Pancreas (tissue), 10 donors: Measurements from ENCODE around the gene TBC1D22B. TPM values are rescaled to one million over a fixed set of nuclear protein-coding genes. Genes with fewer than 3 reads are reported as not detected.

Experiments used
- ATAC-seq, 4 donors: fragments of 200-7000 bp; cut with Tn5 transposase; one replicate each; pipeline versions ENCODE4 v1.8.0 to v1.9.1; 2020; ENCODE audit warnings: mild to moderate bottlenecking in 4 of 4, moderate library complexity in 4 of 4
- DNase-seq, 6 donors: peaks; one replicate each; pipeline ENCODE4 v3.0.0-alpha.2; 2020
- FAIRE-seq: peaks from 2 replicates; lab custom pipeline; 2012; peaks lifted over from hg19 to GRCh38; lab: Jason Lieb, UNC
- H3K27ac ChIP-seq, 4 donors: fragments of 200-600 bp; sonication (generic); 1 replicate in 3 of 4; 2 replicates in 1 of 4; pipeline versions ENCODE4 v1.5.0 to v1.8.0; 2020
- H3K27me3 ChIP-seq, 4 donors: fragments of 200-600 bp; one replicate each; pipeline ENCODE4 v1.8.0; 2021
- H3K36me3 ChIP-seq, 3 donors: fragments of 200-600 bp; sonication (generic) in 1 of 3; one replicate each; pipeline versions ENCODE4 v1.5.0 to v1.8.0; 2020 to 2021
- H3K4me1 ChIP-seq, 3 donors: fragments of 200-600 bp; one replicate each; pipeline ENCODE4 v1.8.0; 2021
- H3K4me3 ChIP-seq, 4 donors: fragments of 200-600 bp; sonication (generic) in 2 of 4; one replicate each; pipeline versions ENCODE4 v1.5.0 to v1.8.0; 2020 to 2021
- H3K9me3 ChIP-seq, 4 donors: fragments of 200-600 bp; one replicate each; pipeline ENCODE4 v1.8.0; 2021
- CTCF ChIP-seq, 4 donors: fragments of 200-600 bp; sonication (generic) in 3 of 4; IDR thresholded peaks; one replicate each; pipeline versions ENCODE4 v1.5.0 to v1.8.0; 2021; ENCODE audit warnings: antibody characterized with exemption in 4 of 4
- WGBS, 2 donors: extraction: QIAGEN DNeasy Blood & Tissue Kit; methylation state at CpG; one replicate each; pipeline ENCODE4 v1.1.7; 2013; 5-methylcytosine and 5-hydroxymethylcytosine counted together
- intact Hi-C, 3 donors: fragments of 100-400 bp; cut with DNase I; formaldehyde crosslinking; loops; one replicate each; pipeline versions ENCODE4 v1.11.1 to v1.14.2; 2022
- polyA plus RNA-seq, 2 donors: library from polyadenylated mRNA; stranded (reverse); fragments of 200-250 nt; gene quantifications; one replicate each; pipeline ENCODE4 v1.2.3, GENCODE V29; 2013
- total RNA-seq, 6 donors: library from RNA; stranded (reverse); fragmentation: NEBNext Ultra II Directional in 4 of 6; extraction: Animal tissue kit (Norgen Biotek cat#: 25700) in 4 of 6; gene quantifications; one replicate each; pipeline versions ENCODE4 v1.2.1 to v1.2.4, GENCODE V29; 2021 to 2023
- donor health status: healthy with polysubstance abuse.
- donor health status: DM: no; HTN: no; CAD: no; lungs with moderate emphysema.
- donor health status: DM: no; HTN: no; CAD: no.
- donor health status: control.
- donor health status: control.
- donor health status: Bipolar disorder and iron deficiency.
- donor health status: DM: yes; HTN: yes; CAD: no.
- donor health status: DM: no; HTN: no; CAD: no.
- donor health status: DM: no; HTN: no; CAD: no.
- donor health status: DM: yes; HTN: yes; CAD: no.

The TBC1D22B gene
- total and polyA plus RNA-seq, 8 donors = 4.3 to 9.0 (median 6.0) TPM

GRCh38 chr6:37244430-37245310, 12.9 kb upstream of the TBC1D22B start:
- DNase-seq = peak; percentile 64 to 93 (median 86)
- H3K9me3 ChIP-seq = no peaks in the 10 kb centered on the region
- intact Hi-C loops = no loop called here
- H3K36me3 ChIP-seq = no peaks in the 10 kb centered on the region
- FAIRE-seq = peak; percentile 88
- H3K27ac ChIP-seq = peak overlapping the region; percentile 66 to 91 (median 88)
- WGBS, 2 donors = 23 to 27% methylated on average over 6 of the region's 6 CpGs
- TF ChIP-seq CTCF (IDR thresholded peaks at IDR 0.05) = no peak
- H3K4me1 ChIP-seq = peaks cover 17 to 36% (median 18%) of the 10 kb centered on the region in 3 donors
- no peaks in the 10 kb centered on the region for H3K27me3 ChIP-seq
- no peak overlapping the region for H3K4me3 ChIP-seq
- ATAC-seq = peak; percentile 83 to 94 (median 88)

GRCh38 chr6:37251211-37251780, 6.3 kb upstream of the TBC1D22B start:
- H3K4me1 ChIP-seq = no peaks in the 10 kb centered on the region
- no peak overlapping the region for H3K4me3 ChIP-seq
- no peak for DNase-seq
- WGBS, 2 donors = 83 to 91% methylated on average over 4 of the region's 4 CpGs
- no peaks in the 10 kb centered on the region for H3K9me3 ChIP-seq
- no peak for ATAC-seq
- intact Hi-C loops = no loop called here
- no peak for TF ChIP-seq CTCF (IDR thresholded peaks at IDR 0.05)
- no peaks in the 10 kb centered on the region for H3K27me3 ChIP-seq
- no peak for FAIRE-seq
- no peaks in the 10 kb centered on the region for H3K36me3 ChIP-seq
- H3K27ac ChIP-seq = no peak overlapping the region

- H3K27ac ChIP-seq = no peak overlapping the region
- intact Hi-C loops = no loop called here
- DNase-seq (no peak), FAIRE-seq (no peak), ATAC-seq (no peak)
- H3K4me3 ChIP-seq = no peak overlapping the region
- H3K36me3 ChIP-seq = no peaks in the 10 kb centered on the region
- no peak for TF ChIP-seq CTCF (IDR thresholded peaks at IDR 0.05)
- no peaks in the 10 kb centered on the region for H3K9me3 ChIP-seq
- H3K4me1 ChIP-seq = peaks cover 0 to 5% (median 0%) of the 10 kb centered on the region in 3 donors
- no peaks in the 10 kb centered on the region for H3K27me3 ChIP-seq
These were observed 4.0 kb upstream of the TBC1D22B start for GRCh38 chr6:37253486-37254007.

- FAIRE-seq = no peak
- H3K4me1 ChIP-seq = peaks cover under 1 to 15% (median 10%) of the 10 kb centered on the region in 3 donors
- 91 to 95% methylated on average over 5 of the region's 5 CpGs for WGBS, 2 donors
- H3K27ac ChIP-seq = no peak overlapping the region
- H3K36me3 ChIP-seq = no peaks in the 10 kb centered on the region
- H3K27me3 ChIP-seq = no peaks in the 10 kb centered on the region
- intact Hi-C loops = no loop called here
- ATAC-seq = no peak
- TF ChIP-seq CTCF (IDR thresholded peaks at IDR 0.05) = no peak
- no peak for DNase-seq
- no peak overlapping the region for H3K4me3 ChIP-seq
- no peaks in the 10 kb centered on the region for H3K9me3 ChIP-seq
These were observed 2.7 kb upstream of the TBC1D22B start for GRCh38 chr6:37254881-37255280.
